Activated CD4-positive, alpha-beta T cell treated with anti-CD3 and anti-CD28 coated beads, Interleukin-2, amount 50 U/mL, for 4 hours (primary cell): ENCODE measurements around the gene MAP3K3.

Experiments used
- DNase-seq, 2 experiments: peaks; one replicate each; pipeline ENCODE4 v3.0.0-alpha.2; 2020

MAP3K3 gene

DNA sequence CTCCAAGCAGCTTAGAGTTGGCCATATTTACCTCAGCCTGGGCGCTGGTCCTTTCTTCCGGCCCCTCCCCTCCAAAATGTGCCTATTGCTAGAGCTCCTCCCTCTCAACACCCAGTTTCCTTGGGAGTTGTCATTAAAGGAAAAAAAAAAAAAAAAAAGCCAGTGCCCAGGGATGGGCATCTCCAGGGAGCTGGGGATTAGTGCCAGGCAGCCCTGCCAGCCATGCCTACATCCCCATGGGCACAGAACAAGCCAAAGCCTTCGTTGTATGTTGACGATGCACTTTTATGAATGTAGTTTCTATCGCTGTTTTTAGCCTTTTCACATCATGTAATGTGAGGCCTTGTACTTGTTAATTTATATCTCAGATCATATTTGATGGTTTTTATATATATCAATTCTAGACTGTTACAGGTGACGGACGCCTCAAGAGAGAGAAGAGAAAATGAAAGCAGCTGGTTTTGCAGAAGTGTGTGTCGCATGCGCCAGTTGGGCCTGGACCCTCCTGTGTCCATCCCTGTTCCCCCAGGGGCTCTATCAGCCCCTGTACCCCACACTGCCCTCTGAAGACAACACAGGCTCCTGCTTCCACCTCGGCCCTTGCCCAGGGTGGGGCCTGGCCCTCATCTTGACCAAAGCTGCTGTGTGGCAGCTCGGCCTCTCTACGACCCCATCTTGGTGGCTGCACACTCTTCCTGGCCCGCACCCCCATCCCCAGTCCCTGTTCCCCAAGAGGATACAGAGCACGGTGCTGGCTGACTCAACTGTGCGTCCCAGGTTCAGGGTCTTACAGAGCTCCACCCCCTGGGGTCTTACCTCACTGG is 72.9 kb downstream of the MAP3K3 start:
- no peak for DNase-seq

DNA sequence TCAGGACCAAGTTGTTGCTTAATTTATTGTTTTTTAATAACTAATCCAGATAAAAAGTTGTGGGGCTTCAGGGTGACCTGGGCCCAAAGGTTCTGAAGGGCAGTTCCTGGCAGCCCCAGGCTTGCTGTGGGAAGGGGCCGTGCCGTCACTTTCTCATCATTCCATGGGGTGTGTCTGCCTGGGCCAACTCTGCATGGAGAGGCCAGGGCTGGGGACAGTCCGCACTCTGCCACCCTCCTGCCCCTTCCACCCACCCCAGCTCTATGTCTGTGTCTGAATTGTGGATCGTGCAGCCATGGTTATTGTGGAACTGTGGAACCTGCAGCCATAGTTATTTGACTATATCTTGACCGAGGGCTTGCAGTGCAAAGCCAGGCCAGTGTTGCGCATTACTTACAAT is 73.7 kb downstream of the MAP3K3 start:
- no peak for DNase-seq

DNA sequence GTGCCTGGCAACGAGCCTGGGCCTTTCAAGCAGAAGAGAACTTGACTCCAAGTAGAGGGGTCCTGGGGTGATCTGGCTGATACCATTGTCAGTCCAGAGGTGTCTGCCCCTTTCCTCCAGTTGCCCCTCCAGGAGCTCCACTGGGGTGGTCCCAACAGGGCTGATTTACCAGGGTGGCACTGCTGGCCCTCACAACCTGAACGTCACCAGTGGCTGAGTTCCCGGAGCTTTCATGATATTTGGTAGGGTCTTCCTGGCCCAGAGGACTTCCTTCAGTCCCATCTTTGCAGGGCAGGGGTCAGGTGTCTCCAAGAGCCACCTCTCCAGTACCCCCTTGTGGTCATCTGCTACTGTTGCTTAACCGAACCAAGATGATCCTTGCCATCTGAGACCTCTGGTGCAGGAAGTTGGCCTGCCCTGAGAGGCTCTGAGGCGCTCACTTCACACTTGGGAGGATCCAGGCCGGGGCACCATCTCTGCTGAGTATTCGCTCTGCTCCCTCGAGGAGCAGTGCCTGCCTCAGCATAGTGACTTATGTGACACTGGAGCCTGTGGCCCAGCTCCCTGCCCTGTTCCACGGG is 74.3 kb downstream of the MAP3K3 start:
- no peak for DNase-seq

DNA sequence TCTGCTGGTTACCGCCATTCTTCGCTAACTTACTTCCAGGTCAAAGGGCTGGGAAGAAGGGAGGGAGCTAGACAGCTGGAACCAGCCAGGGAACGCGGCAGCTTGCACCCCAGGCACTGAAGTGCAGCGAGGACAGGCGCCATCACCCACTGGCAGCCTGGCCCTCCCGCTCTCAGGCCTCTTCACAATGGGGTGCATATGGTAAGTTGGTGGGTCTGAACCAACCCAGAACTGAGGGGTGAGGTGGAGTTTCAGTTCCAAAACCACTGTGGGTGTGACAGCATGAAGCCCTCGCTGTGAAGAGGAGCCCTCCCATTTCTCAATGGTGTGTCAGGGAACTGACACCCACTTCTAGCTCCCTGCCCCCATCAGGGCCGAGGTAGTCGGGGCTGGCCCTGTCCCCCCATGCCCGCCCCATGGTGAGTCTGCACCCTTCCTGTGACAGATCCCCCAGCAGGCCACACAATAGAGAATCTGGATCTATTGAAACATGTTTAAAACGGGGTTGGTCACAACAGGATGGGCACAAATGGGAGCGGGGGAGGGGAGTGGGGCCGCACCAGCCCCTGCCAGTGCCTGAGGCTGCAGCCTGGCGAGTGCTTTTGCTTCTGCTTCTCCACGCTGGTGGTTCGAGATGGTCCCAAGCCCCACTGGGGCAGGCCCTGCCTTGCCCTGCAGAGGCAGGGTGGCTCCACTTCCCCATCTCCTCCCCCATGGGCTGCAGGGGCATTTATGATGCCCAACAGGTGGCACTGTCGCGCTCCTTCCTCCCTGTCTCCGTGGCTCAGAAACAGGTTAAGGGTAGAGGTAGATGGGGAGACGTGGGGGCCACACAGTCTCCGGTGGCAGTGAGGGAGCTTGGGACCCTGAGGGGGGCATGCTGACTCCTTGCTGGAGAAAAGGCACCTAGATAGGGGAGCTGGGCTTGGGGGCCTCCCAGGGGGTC is 75.4 kb downstream of the MAP3K3 start:
- DNase-seq: peak; percentile 75 to 76

DNA sequence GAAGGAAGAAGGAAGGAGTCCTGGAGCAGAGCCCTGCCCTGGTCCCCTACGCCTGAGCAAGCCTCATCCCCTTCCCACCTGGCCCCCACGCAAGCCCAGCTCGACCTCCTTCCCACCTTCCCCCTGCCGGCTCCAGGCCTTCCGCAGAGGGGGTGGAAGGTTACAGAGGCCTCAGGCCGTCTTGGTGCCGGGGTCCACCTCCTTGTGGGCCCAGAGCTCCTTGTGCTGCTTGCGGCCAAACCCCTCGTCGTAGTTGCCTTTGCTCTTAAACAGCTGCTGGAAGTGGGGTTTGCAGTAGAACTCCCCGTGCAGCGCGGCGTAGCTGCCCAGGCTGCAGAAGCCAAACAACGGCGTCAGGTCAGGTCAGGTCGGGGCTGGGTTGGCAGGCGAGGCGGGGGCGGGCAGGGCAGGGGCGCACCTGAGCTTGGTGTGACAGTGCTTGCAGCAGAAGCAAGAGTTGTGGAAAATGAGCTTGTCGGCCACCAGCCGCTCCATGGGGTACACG is 76.2 kb downstream of the MAP3K3 start:
- peak; percentile 30 to 40 for DNase-seq

DNA sequence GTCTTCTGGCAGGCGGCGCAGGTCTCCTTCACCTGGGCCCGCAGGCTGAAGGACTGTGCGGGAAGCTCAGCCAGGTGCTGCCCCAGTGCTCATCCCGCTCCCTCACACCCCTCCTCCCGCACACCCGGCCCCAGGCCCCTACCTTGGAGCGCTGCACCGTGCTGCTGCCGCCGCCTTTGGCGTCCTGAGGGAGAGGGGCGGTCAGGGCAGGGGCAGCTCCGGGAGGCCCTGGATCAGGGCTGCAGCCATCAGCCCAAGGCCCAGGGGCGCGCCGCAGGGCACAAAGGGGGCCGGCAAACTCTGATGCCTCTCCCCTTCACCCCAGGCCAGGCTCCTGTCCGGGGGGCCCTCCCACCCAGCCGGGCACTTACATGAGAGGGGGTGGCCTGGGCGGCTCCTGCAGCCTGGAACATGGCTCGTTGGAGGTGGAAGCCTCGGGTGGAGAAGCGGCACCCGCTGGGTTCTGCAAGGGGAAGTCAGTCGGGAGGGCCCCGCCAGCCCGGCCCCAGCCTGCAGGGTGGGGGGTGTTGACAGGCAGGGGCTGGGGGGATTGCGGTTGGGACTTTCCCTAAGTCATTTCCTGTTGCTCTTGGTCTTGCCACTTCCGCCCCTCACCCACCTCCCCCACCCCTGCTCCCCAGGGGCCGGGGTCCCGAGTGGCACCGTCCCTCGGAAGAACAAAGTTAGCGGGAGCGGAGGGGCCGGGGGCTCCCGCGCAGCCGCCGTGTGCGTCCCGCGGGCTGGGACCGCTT is 76.8 kb downstream of the MAP3K3 start:
- DNase-seq: peak; percentile 74

DNA sequence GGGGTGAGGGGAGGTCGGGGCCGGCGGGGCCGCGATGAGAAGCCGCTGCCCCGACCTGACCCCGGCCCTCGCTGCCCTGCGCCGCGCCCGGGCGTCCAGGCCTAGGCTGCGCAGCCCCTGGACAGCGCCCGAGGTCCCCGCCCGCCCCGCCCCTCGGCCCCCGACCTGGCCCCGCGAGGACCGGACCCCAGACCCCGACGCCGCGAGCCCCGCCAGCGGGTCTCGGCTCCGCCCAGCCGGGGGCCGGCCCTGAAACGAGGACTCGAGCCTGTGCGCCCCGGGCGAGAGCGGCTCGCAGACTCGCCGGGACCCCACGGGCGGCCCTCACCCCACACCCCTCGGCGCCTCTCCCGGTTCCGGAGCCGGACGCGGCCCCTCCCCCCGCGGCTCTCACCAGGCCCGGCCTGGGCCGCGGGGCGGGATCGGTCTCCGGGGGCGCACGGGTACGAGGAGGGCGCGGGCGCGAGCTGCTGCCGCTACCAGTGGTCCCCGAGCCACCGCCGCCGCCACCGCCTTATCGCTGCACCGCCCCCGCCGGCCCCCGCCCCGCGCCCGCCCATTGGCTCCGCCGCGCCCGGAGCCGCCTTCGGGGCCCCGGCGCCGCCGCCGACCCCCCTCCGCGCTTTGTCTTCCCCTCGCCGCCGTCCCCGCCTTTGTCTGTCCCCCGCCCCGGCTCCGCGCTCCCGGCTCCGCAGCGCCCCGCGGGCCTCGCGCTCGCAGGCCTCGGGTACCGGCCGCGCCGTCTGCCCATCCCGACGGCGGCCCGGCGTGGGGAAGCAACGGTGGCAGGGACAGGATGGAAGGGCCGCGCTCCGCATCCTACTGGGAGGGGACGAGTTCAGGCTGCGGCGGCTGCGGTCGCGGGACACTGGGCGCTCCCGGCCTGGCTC is 77.7 kb downstream of the MAP3K3 start, which contains the start of gene LIMD2:
Gene LIMD2, minus strand, starts transcription at position 488 of the 890 bp plus-strand sequence. CDS start 827 bp downstream, outside the sequence.
- DNase-seq: peak; percentile 82

DNA sequence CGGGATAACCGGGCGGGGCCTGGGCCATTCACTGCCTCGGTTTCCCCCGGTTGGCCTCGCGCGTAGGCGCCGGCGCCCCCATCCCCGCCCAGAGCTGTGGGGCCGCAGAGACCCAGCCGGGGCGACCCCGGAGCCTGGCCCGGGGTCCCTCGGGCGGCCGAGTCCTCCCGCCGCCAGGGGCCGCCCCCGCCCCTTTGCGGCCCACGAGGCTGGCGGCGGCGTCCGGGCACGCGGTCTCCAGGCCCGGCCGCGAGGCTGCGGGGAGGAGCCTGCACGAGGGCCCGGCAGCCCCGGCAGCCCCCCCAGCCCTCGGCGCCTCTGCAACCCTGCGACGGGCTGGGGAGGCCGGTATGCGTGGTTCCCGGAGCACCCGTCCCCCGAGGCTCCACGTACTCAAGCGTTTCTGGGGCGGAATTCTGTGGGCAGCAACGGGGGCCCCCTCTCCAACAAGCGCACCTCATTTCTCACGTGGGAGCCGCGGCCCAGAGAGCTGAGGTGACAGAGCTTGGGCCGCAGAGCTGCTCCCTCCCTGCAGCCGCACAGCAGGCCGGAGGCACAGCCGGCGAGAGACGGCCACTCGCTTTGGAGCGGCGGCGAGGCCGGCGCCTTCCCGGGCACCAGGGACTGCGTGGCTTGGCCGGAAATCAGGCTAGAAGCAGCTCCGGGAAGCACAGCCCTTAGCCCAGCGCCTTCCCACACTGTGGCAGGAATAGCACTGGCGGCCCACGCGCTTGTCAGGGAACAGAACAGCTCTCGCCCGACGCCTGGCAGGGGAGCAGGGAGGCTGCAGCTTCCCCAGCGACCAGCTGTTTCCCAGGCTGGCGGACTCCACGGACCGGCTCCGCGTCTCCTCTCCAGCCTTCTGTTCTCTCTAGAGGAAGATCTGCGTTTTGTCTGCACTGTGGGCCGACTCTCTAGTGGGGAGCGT is 78.6 kb downstream of the MAP3K3 start:
- DNase-seq: peak; percentile 37 to 45

DNA sequence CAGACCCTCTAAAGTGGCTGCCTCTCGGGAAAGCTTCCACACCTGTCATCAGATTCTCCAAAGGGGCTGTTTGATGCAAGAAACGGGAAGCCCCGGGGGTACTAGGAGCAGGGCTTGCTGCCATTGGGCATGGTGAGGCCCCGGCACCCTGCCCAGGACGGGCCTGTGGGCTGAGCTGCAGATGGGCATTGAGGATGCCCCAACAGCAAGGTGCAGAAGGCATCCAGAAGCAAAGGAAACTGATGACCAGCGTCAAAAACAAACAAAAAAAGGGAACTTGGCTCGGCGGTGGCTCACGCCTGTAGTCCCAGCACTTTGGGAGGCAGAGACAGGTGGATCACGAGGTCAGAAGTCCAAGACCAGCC is 79.2 kb downstream of the MAP3K3 start:
- no peak for DNase-seq

DNA sequence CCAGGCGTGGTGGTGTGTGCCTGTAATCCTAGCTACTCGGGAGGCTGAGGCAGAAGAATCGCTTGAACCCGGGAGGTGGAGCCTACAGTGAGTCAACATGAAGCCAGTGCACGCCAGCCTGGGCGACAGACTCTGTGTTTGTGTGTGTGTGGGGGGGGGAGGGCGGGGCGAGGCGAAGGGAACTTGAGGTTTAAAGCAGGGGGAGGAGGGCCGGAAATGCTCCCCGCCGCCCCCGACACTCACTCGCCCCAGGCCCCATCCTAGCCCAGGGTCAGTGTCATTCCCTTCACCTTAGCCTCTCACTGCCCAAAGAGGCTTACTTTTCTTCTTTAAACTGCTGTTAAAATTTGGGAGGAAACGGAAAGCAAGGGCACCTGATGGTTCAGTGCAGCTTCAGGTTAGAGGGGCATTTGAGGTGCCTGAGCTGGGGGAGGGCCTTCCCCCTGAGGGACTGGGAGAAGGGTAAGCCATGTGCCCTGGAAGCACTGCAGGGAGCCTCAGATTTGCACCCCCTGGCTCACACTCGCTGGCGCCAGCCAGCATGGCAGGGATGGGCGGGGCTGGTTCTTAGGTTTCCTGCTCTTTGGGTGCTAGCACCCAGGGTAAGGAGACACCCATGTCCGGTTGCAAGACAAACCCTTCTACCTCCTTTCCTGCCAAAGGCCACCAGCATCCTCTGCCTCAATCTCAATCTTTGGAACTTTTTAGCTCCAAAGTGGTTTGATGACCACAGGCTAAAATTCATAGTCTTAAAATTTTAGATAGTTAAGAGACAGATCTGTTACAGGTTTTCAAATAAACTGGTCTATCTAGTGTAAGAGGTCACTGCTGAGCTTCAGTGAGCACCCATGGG is 79.9 kb downstream of the MAP3K3 start:
- DNase-seq: peak; percentile 70 to 75

DNA sequence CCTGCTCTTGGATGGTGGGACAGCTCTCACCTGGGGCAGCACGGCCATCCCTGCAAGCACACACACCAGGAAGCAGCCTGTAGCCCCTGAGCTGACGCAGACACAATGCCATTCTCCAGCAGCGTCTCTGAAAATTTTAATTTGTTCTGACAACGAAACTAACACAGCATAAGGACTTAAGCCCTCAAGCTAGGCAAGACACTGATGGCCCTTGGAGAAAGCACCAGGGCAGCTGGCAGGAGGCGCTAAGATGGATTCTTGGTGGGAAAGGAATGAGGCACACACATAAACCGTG is 80.5 kb downstream of the MAP3K3 start:
- no peak for DNase-seq

DNA sequence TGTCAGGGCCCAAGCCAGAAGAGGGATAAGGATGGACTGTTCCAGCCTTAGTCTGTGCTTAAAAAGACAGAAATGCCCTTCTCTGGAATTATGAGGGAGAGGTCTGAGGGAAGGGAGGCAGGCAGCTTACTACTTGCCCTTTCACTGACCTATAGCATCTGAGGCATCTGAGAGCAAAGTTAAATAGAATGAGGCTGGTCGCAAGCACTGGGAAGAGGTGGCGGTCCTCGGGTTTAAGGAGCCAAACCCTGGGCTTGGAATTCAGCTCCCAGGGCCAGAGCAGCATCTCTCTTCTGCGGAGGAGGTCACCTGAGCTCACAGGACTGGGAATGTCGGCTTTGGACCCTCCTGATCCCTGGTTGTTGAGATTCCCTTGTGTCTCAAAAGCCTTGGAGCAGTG is 80.8 kb downstream of the MAP3K3 start:
- no peak for DNase-seq

DNA sequence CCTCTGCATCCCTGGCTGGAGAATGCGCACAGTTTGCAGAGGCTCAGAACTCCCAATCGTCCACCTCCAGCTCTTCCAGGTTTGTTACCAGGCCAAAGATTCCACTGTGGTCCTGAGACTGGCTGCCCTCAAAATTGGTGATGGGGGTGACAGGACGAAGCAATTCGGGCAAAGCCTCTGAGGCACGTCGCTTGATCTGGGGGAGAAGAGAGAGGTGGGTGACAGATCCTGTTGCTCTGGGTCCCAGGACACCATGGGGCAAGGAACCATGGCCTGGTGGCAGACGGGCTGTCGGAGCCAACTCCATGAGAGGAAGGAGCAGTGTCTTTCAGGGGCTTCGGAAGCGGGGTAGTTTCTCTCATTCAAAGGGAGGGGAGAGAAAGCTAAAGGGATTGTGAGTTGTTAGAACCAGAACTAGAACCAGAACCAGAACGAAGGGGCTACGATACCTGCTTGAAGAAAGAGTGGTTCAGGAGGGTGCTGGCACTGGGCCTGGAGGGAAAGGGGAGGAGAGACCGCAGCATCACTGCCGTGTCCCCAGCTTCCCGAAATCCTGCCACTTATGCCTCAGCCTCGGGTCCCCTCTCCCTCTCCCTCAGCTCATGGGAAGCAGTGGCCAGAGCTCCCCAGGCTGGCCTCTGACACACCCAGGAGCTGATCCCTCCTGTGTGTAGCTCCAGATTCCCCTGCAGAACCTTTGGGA is 81.5 kb downstream of the MAP3K3 start:
- no peak for DNase-seq

DNA sequence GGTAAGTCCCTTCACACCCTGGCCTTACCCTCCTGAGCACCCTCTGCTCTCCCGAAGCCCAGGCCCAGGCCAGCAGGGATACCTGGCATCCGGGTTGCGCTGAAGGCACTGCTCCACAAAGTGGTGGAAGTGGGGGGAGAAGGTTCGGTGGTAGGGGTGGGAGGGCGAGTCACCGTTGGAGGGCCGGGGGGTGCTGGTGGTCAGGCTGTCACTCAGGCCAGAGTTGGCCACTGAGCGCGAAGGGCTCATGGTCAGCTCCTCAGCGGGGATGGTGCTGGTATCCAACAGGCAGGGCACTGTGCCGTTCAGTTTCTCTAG is 82.0 kb downstream of the MAP3K3 start:
- no peak for DNase-seq

DNA sequence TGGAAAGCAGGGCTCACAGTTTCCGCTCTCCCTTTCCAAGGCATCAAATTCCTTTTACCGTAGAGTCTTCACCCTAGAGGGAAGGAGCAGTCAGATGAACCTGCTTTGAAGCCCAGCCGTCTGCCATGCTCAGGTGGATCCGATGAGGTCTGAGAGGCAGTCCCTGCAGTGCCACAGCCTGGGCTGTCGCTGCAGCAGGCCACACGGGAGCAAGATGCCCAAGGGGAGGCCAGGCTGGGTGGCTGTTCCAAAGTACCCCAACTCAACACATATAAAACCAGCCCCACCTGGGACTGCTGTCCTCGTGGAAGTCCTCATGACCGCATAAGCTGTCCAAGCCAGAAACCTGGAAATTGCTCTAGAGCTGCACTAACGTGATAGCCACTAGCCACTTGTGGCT is 82.6 kb downstream of the MAP3K3 start:
- no peak for DNase-seq

DNA sequence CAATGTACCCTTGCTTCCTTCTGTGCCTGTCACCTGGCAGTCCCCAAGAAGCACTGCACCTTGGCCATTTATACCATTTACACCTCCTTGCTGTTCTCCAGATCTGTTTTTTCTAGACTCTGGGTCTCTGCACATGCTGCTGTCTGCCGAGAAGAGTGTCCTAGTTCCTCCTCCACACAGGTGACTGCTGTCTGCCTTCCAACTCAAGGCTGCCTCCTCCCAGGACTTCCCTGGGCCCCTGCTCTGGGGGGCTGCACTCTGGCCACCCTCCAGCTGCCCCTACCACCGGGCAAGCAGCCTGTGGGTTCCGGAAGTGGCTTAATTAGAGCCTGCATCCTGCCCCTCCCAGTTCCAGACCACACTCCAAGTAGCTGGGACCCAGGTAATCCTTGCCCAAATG is 83.4 kb downstream of the MAP3K3 start:
- DNase-seq: no peak

DNA sequence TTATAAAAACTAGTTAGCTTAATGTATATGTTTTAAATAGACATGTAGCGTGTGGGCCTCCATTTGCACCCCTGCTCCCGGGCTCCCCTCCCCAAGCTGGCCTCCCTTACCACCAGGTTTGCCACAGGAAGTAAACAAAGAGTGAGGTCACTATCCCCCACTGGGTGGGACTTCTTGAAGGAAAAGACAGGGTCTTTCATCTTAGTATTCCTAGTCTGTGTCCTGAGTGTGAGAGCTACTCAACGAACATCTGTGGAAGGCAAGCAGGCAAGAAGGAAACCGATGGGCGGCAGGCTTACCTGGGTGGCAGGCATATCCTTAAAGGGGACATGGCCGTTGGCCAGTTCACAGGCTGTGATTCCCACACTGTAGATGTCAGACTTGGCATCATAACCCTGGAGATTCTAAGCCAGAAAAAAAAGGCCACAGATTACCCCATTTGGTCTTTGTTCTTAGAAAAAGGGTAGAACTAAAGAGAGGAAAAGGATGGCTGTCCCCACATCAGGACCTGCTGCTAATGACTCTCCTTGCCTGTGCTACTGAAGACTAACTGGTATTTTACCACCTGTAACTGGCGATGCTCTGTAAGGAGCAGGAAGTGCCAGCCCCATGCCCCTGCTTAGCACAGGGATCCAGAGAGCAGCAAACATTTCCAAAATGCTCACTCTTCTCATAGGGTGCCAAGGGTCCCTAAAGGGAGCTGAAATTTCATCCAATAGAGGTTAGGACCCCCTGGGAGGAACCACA is 84.3 kb downstream of the MAP3K3 start:
- no peak for DNase-seq

DNA sequence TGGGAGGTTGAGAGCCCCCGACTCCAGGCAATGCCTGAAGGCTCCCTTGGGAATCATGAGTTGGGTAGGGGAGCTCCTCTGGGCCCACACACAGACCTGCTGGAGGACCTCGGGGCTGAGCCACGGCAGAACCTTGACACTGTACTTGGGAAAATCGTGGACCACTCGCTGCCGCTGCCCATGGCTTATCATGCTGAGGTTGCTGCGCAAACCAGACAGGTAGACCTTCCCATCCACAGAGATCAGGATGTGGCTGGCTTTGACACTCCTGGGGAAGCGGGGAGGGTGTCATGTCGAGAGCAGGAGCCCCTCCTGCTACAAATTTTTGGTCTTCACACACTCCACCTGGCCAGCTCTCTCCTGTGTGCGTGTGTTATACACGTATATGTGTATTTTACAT is 84.9 kb downstream of the MAP3K3 start:
- no peak for DNase-seq
